ENCODE results near the gene WDR5. TPM values are rescaled to one million over a fixed set of nuclear protein-coding genes. Genes with fewer than 3 reads are reported as not detected.

WDR5 gene
- total RNA-seq, 1 donor from 2014 or later, result 28.3 TPM

- Histone ChIP-seq H3K27me3 (ENCODE audit: control insufficient read depth, insufficient read depth, low read length) (peaks cover 32% of the 10 kb centered on the region), H3K4me3 (ENCODE audit: low read depth, low read length) (no peak overlapping the region), H3K36me3 (ENCODE audit: control insufficient read depth, insufficient read depth, low read length) (no peaks in the 10 kb centered on the region)
- no peak for DNase-seq (ENCODE audit: low read depth)
- TF ChIP-seq CTCF (IDR thresholded peaks at IDR 0.05; ENCODE audit: insufficient read depth, low read length, poor library complexity, severe bottlenecking), result no peak
Measured at GRCh38 chr9:134172198-134173126, 36.6 kb downstream of the WDR5 start.

DNA sequence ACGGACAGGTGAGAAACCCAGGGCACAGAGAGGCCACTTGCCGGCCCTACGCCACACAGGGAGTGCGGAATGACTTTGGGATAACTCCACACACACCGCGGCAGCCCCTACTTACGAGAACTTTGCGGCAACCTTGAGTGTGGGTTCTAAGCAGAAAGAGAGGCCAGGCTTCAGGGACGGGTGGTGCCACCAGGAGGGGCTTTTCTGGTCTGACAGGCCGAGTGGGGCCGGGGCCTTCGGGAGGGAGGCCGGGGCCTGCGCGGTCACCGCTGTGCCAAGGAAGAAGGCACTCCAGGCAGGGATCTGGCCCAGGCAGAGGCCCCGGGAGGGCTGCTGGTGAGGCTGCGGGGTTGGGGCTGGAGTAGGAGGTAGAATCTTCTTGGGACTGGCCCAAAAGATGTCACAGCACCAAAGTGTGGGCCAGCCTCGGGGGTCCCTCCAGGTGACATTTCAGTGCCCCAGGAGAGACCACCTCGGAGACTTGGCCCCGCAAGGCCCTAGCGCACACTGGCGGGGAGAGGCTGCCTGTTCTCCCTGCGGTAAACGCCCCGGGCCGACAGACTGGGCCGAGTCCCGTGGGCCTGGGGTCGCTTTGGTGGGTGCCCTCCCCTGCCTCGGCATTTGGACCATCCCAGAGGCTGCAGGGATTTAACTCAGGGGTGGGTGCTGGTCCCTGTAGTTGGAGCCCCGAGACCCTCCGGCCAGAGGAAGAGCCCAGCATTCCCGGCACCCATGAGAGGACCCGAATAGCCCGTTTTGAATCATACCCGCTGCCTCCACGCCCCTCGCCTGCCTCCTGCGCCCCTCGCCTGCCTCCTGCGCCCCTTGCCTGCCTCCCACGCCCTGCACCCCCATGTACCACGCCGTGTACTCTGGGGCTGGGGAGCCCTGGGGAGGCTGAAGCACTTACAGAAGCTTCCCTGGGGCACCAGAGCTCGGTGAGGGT is 37.5 kb downstream of the WDR5 start:
- no peak overlapping the region for H3K4me3 ChIP-seq (ENCODE audit: low read depth, low read length)
- no peak for TF ChIP-seq CTCF (IDR thresholded peaks at IDR 0.05; ENCODE audit: insufficient read depth, low read length, poor library complexity, severe bottlenecking)
- peaks cover 41% of the 10 kb centered on the region for H3K27me3 ChIP-seq (ENCODE audit: control insufficient read depth, insufficient read depth, low read length)
- no peak for DNase-seq (ENCODE audit: low read depth)
- no peaks in the 10 kb centered on the region for H3K36me3 ChIP-seq (ENCODE audit: control insufficient read depth, insufficient read depth, low read length)

- DNase-seq (ENCODE audit: low read depth), result no peak
- peaks cover 48% of the 10 kb centered on the region for H3K27me3 ChIP-seq (ENCODE audit: control insufficient read depth, insufficient read depth, low read length)
- no peak for TF ChIP-seq CTCF (IDR thresholded peaks at IDR 0.05; ENCODE audit: insufficient read depth, low read length, poor library complexity, severe bottlenecking)
- H3K36me3 ChIP-seq (ENCODE audit: control insufficient read depth, insufficient read depth, low read length), result no peaks in the 10 kb centered on the region
- H3K4me3 ChIP-seq (ENCODE audit: low read depth, low read length), result no peak overlapping the region
Measured at GRCh38 chr9:134174073-134174449, 38.2 kb downstream of the WDR5 start.

DNA sequence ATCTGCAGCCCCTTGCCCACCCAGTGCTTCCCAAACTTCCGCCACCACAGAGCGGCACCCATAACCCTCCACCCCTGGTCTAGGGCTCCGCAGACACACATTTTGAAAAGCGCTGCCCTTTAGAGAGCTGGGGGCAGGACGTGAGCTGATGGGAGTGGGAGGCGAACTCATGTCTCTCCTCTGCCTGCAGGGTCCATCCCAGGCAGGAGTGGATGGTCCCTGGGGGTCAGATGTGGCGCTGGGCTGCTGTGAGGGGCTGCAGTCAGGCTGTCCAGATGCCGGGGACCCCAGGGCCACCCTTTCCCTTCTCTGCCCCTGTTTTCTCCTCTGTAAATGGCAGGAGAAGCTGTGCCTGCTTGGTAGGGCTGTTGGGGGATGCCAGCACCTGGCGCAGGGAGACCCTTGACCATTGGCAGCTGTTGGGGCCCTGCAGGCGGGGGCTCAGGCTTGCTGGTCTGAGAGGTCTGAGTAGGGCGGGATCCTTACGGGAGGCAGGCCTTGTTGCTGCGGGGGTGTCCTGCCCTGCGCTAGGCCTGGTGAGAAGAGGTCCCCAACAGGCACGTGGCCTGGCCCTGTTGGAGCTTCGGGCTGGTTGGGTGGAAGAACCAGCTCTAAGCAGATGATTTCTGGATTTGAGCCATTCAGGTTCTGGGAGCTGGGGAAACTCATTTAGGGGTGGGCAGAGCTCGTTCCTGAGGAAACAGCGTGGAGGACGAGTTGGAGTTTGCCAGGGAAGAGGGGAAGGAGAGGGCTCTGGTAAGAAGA is 38.8 kb downstream of the WDR5 start:
- H3K27me3 ChIP-seq (ENCODE audit: control insufficient read depth, insufficient read depth, low read length), result peaks cover 54% of the 10 kb centered on the region
- no peak for DNase-seq (ENCODE audit: low read depth)
- no peaks in the 10 kb centered on the region for H3K36me3 ChIP-seq (ENCODE audit: control insufficient read depth, insufficient read depth, low read length)
- no peak for TF ChIP-seq CTCF (IDR thresholded peaks at IDR 0.05; ENCODE audit: insufficient read depth, low read length, poor library complexity, severe bottlenecking)
- no peak overlapping the region for H3K4me3 ChIP-seq (ENCODE audit: low read depth, low read length)

DNA sequence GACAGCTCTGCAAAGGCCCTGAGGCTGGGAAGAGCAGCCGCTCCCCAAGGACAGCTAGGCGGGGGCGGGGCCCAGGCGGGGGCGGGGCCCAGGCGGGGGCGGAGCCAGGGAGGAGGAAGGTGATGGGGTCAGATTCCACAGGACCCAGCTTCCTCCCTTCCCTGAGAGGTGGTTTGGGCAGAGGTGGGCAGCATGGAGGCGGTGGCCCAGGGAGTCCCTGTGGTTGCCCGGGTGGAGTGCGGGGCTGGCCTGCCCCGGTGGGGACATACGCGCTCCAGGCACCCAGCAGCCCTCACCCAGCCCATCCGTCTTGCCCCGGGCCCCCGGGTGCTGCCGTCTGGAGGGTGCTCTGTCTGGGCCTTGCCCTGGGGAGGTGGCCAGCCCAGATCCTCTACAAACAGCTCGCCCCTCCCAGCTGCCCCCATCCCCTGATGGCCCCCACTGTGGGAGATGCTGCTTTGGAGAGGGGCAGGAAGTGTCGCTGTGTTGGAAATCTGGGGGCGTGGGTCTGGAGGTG is 39.5 kb downstream of the WDR5 start:
- peaks cover 56% of the 10 kb centered on the region for H3K27me3 ChIP-seq (ENCODE audit: control insufficient read depth, insufficient read depth, low read length)
- no peak for TF ChIP-seq CTCF (IDR thresholded peaks at IDR 0.05; ENCODE audit: insufficient read depth, low read length, poor library complexity, severe bottlenecking)
- no peak overlapping the region for H3K4me3 ChIP-seq (ENCODE audit: low read depth, low read length)
- no peak for DNase-seq (ENCODE audit: low read depth)
- no peaks in the 10 kb centered on the region for H3K36me3 ChIP-seq (ENCODE audit: control insufficient read depth, insufficient read depth, low read length)

Measured in kidney epithelial cell (primary cell).